ENCODE measurements around the gene LHB. TPM values are rescaled to one million over a fixed set of nuclear protein-coding genes. Genes with fewer than 3 reads are reported as not detected.

The LHB gene
- total RNA-seq, 1 experiment from 2014 or later: not detected

GRCh38 chr19:48975947-48976847 is 40.7 kb downstream of the LHB start:
- H3K18ac ChIP-seq (ENCODE audit: insufficient read length, low read depth, low read length): no peak overlapping the region
- no peak overlapping the region for H4K5ac ChIP-seq (ENCODE audit: insufficient read length, low read depth, low read length)
- H3K56ac ChIP-seq (ENCODE audit: insufficient read length, low read depth, low read length): no peak overlapping the region
- H2BK5ac ChIP-seq (ENCODE audit: insufficient read length, low read length): no peak overlapping the region
- H3K79me1 ChIP-seq (ENCODE audit: insufficient read depth, low read depth, low read length, poor library complexity, severe bottlenecking): no peaks in the 10 kb centered on the region
- H3K27me3 ChIP-seq (ENCODE audit: insufficient read depth, low read length): no peaks in the 10 kb centered on the region
- no peaks in the 10 kb centered on the region for H3K27me3 Mint-ChIP-seq (ENCODE audit: low read depth)
- H2BK20ac ChIP-seq (ENCODE audit: low read depth, low read length, poor library complexity, severe bottlenecking): no peak overlapping the region
- no peaks in the 10 kb centered on the region for H3K9me3 Mint-ChIP-seq
- H3K4ac ChIP-seq (ENCODE audit: low read depth, low read length): no peak overlapping the region
- H3K9me3 ChIP-seq (ENCODE audit: control insufficient read depth, low read depth, low read length): no peaks in the 10 kb centered on the region
- no peak overlapping the region for H4K8ac ChIP-seq (replicated peaks; ENCODE audit: insufficient read length, low read depth, low read length)
- H2BK15ac ChIP-seq (ENCODE audit: low read depth, low read length): no peak overlapping the region
- H2BK12ac ChIP-seq (ENCODE audit: insufficient read length, low read depth, low read length): no peak overlapping the region
- no peak overlapping the region for H3K9ac ChIP-seq (ENCODE audit: extremely low read depth, insufficient read length, low read length)
- no peak overlapping the region for H3K4me3 Mint-ChIP-seq
- no peak overlapping the region for H3T11ph ChIP-seq (ENCODE audit: low read length)
- no peak overlapping the region for H3K27ac ChIP-seq (ENCODE audit: insufficient read length, low read depth, low read length)
- no peak overlapping the region for H3K14ac ChIP-seq (ENCODE audit: insufficient read depth, low read length)
- no peak for TF ChIP-seq CTCF (conservative IDR thresholded peaks at IDR 0.05)
- no peak overlapping the region for H3K4me2 ChIP-seq (ENCODE audit: insufficient read depth, insufficient read length, low read length)
- no peak overlapping the region; a peak in 1 of 7 replicates for H3K27ac Mint-ChIP-seq
- H3K4me1 ChIP-seq (ENCODE audit: insufficient read depth, low read length): no peaks in the 10 kb centered on the region
- no peaks in the 10 kb centered on the region for H3K79me2 ChIP-seq (ENCODE audit: insufficient read depth, low read length)
- H4K20me1 ChIP-seq (ENCODE audit: control insufficient read depth, insufficient read depth, insufficient read length): no peaks in the 10 kb centered on the region
- H3K36me3 Mint-ChIP-seq (ENCODE audit: insufficient read depth in 1 of 3, low read depth in 3 of 3): peaks cover 18 to 42% (median 33%) of the 10 kb centered on the region in 3 experiments
- no CpG with 5 or more reads among the region's 13 CpGs for WGBS (ENCODE audit: extremely low coverage, insufficient read length, low lambda C conversion rate)
- H3K4me1 Mint-ChIP-seq: no peaks in the 10 kb centered on the region
- no peak overlapping the region for H4K91ac ChIP-seq (ENCODE audit: insufficient read length, low read depth, low read length)
- H3K23ac ChIP-seq (ENCODE audit: insufficient read length, low read depth, low read length): no peak overlapping the region
- H2BK120ac ChIP-seq (ENCODE audit: low read depth, low read length, poor library complexity, severe bottlenecking): no peak overlapping the region
- no peak overlapping the region for H2AFZ ChIP-seq (ENCODE audit: low read length)
- DNase-seq: no peak
- H2AK5ac ChIP-seq (ENCODE audit: insufficient read length, low read length): no peak overlapping the region
- no peaks in the 10 kb centered on the region for H3K23me2 ChIP-seq (ENCODE audit: insufficient read length, low read depth, low read length, poor library complexity, severe bottlenecking)
